SK-N-MC (cell line): ENCODE measurements around the gene PYGB.

Experiments used
- EZH2 ChIP-seq: fragments of 200-600 bp; sonication (generic); IDR thresholded peaks from one replicate; pipeline ENCODE4 v1.6.1; 2017; ENCODE audit warnings: antibody characterized with exemption
- FOXP2 ChIP-seq: optimal IDR thresholded peaks from 2 replicates; pipeline ENCODE3; 2011; ENCODE audit warnings: mild to moderate bottlenecking, moderate library complexity; ENCODE audit not compliant: insufficient read depth; ENCODE audit errors: extremely low read length, control extremely low read depth
- POLR2AphosphoS5 ChIP-seq: IDR thresholded peaks from 2 replicates; pipeline ENCODE4 v1.6.1; 2012; ENCODE audit warnings: mild to moderate bottlenecking, low read depth, low read length, borderline replicate concordance

GRCh38 chr20:25279403-25279802 lies 31.5 kb downstream of the PYGB start:
- TF ChIP-seq POLR2AphosphoS5 (no peak), EZH2 (no peak), FOXP2 (no peak)
